ENCODE data around the gene SRD5A3. TPM values are rescaled to one million over a fixed set of nuclear protein-coding genes. Genes with fewer than 3 reads are reported as not detected.

Gene SRD5A3
- total RNA-seq, 1 donor from 2014 or later: 25.5 TPM

DNA sequence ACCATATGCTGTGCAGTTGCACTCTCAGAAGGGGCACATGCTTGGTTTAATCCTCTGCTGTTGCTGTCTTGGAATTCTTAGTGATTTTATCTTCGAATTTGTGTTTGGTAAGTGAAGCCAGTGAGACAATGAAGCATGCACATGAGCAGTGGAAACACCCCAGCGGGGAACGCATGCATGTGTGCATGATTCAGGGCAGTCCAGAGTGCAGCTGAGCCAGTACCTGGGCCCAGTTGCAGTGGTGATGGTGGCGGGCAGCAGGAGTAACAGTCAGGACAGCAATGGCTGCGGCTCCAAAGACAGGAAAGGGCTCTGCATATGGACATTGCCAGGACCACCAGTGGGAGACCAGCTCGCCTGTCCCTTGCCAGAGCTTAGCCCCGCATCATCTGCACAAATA is 35.5 kb downstream of the SRD5A3 start:
- no peaks in the 10 kb centered on the region for H3K9me3 ChIP-seq
- H3K4me3 ChIP-seq: no peak overlapping the region
- no peaks in the 10 kb centered on the region for H3K27me3 ChIP-seq
- no peak overlapping the region for H3K27ac ChIP-seq
- H3K4me1 ChIP-seq: no peaks in the 10 kb centered on the region
- H3K36me3 ChIP-seq: no peaks in the 10 kb centered on the region
- intact Hi-C loops (cut with DNase I): no loop called here
- no peak for TF ChIP-seq CTCF (IDR thresholded peaks at IDR 0.05)
- no peak for TF ChIP-seq POLR2AphosphoS5 (IDR thresholded peaks at IDR 0.05; ENCODE audit: insufficient read depth in 1 of 2, low read depth in 1 of 2)
- TF ChIP-seq POLR2A (IDR thresholded peaks at IDR 0.05): no peak
- DNase-seq (ENCODE audit: extremely low spot score in 2 of 2): no peak

- no peaks in the 10 kb centered on the region for H3K9me3 ChIP-seq
- no peaks in the 10 kb centered on the region for H3K36me3 ChIP-seq
- no peaks in the 10 kb centered on the region for H3K27me3 ChIP-seq
- TF ChIP-seq POLR2A (IDR thresholded peaks at IDR 0.05): no peak
- no peak for TF ChIP-seq POLR2AphosphoS5 (IDR thresholded peaks at IDR 0.05; ENCODE audit: insufficient read depth in 1 of 2, low read depth in 1 of 2)
- TF ChIP-seq CTCF (IDR thresholded peaks at IDR 0.05): no peak
- H3K4me3 ChIP-seq: no peak overlapping the region
- DNase-seq (ENCODE audit: extremely low spot score in 2 of 2): no peak
- H3K27ac ChIP-seq: no peak overlapping the region
- intact Hi-C loops (cut with DNase I): no loop called here
- no peaks in the 10 kb centered on the region for H3K4me1 ChIP-seq
These were observed 36.5 kb downstream of the SRD5A3 start for GRCh38 chr4:55382488-55383003.

DNA sequence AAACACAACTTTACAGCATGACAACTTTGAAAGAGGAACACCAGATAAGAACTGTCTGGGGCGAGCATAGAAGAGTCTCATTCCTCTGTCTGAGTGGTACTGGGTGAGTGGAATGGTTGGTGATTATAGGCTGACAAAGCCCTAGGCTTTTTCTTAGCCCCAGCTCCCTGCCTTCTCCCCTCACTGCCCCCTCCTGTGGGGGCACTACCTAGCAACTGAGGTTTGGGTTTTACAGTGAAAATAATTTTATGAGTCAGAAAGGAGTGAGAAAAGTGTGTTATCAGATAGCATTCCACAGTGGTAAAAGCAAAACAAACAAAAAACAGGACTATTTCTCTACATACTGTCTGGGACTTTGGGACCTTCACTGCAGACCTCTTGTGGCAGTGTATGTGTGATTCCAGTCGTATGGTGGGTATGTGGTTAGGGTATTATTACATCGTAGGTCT is 39.2 kb downstream of the SRD5A3 start:
- Histone ChIP-seq H3K36me3 (no peaks in the 10 kb centered on the region), H3K27ac (no peak overlapping the region), H3K27me3 (no peaks in the 10 kb centered on the region), H3K4me3 (no peak overlapping the region), H3K4me1 (no peaks in the 10 kb centered on the region), H3K9me3 (no peaks in the 10 kb centered on the region)
- intact Hi-C loops (cut with DNase I): no loop called here
- DNase-seq (ENCODE audit: extremely low spot score in 2 of 2): no peak
- TF ChIP-seq POLR2A (IDR thresholded peaks at IDR 0.05) (no peak), CTCF (IDR thresholded peaks at IDR 0.05) (no peak), POLR2AphosphoS5 (IDR thresholded peaks at IDR 0.05; ENCODE audit: insufficient read depth in 1 of 2, low read depth in 1 of 2) (no peak)

GRCh38 chr4:55386073-55386472 is 40.0 kb downstream of the SRD5A3 start:
- Histone ChIP-seq H3K27ac (no peak overlapping the region), H3K27me3 (no peaks in the 10 kb centered on the region), H3K4me1 (no peaks in the 10 kb centered on the region), H3K9me3 (no peaks in the 10 kb centered on the region), H3K36me3 (no peaks in the 10 kb centered on the region), H3K4me3 (no peak overlapping the region)
- intact Hi-C loops (cut with DNase I): no loop called here
- DNase-seq (ENCODE audit: extremely low spot score in 2 of 2): no peak
- TF ChIP-seq CTCF (IDR thresholded peaks at IDR 0.05) (no peak), POLR2A (IDR thresholded peaks at IDR 0.05) (no peak), POLR2AphosphoS5 (IDR thresholded peaks at IDR 0.05; ENCODE audit: insufficient read depth in 1 of 2, low read depth in 1 of 2) (no peak)

DNA sequence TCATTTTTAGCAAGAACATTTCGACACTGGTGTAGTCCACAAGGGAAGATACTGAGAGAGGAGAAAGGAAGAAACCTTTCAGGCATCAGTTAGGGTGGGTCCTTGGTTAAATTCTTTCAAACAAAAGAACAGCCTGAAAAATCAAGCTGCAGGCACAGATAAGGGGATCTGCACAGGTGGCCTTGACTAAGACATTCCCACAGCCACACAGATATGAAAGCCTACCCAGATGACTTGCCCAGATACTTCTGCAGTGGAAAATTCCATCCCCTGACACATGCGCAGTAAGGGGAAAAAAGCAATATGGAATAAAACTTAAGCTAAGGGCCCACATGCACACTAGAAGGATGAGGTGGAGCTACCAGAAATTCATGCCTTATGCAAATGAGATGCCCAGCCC is 40.8 kb downstream of the SRD5A3 start:
- Histone ChIP-seq H3K27ac (no peak overlapping the region), H3K4me1 (no peaks in the 10 kb centered on the region), H3K36me3 (no peaks in the 10 kb centered on the region), H3K27me3 (no peaks in the 10 kb centered on the region), H3K4me3 (no peak overlapping the region), H3K9me3 (no peaks in the 10 kb centered on the region)
- no peak for TF ChIP-seq POLR2AphosphoS5 (IDR thresholded peaks at IDR 0.05; ENCODE audit: insufficient read depth in 1 of 2, low read depth in 1 of 2)
- no peak for DNase-seq (ENCODE audit: extremely low spot score in 2 of 2)
- intact Hi-C loops (cut with DNase I): no loop called here

All from vagina (tissue), 2 donors.